Fibroblast of skin of right quadriceps (primary cell): ENCODE measurements around the gene ELK4.

ENCODE experiments used
- DNase-seq: peaks from one replicate; pipeline ENCODE4 v3.0.0-alpha.2; 2013

ELK4 gene

DNA sequence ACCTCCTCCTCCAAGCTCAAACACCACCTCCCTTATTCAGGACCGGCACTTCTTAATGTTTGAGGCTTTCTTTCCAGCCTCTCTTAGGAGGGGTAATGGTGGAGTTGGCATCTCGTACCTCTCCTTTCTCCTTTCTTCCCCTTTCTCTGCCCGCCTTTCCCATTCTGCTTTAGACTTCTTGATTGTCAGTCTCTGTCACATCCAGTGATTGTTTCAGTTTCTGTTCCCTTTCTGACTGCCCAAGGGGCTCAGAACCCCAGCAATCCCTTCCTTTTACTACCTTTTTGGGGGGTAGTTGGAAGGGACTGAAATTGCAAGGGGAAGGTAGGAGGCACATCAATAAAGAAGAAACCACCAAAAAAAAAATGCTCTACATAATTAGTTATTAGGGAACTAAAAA lies 5.6 kb downstream of the ELK4 start:
- no peak for DNase-seq

DNA sequence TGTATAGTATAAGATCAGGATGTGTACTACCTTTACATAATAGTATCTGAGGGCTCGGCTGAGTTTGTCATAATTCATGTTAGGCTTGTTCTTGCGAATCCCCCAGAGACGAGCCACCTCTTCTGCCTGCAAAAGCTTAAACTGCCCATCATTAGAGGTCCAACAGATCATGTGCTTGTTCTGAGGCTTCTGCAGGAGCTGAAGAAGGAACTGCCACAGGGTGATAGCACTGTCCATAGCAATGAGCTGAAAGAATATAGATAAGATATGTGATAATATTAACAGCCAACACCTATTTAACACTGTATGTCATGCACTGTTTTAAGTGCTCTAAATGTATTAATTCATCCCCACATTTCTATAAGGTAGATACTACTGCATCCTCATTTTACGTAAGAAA lies 8.2 kb downstream of the ELK4 start:
- no peak for DNase-seq

DNA sequence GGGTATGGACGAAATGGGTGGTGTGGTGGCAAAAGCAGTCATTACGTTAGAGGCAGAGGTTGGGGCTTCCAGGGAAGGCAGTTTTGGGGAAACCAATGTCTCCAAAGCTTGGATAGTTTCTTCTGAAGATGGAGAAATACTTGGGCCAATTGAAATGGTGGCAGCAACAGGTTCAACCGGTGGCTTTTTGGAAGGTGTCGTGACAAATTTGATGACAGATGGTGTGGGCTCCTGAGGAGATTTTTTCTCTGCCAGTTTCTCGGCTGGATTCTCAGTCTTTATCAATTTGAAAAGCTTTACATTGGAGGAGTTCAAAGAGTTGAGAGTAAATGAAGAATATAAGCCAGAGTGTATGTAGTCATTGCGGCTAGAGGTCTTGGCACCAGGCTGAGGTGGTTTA lies 11.5 kb downstream of the ELK4 start:
- no peak for DNase-seq

DNA sequence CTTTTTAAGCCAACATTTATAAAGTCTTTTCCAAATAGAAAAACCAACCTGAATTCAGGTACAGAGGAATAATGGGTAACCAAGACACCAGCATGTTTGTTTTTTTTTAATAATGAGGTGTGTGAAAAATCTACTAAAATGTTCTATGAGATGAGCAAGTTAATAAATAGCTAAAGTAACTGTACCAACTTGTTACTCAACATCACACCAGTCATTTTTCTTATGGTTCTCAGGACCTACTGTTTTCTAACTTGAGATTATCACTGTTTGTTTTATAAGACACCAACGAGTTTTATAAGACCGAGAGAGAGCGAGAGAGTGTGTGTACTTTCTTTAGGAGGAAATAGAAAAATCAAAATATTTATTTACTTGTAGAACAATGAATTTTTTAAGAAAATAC lies 12.4 kb downstream of the ELK4 start:
- no peak for DNase-seq

DNA sequence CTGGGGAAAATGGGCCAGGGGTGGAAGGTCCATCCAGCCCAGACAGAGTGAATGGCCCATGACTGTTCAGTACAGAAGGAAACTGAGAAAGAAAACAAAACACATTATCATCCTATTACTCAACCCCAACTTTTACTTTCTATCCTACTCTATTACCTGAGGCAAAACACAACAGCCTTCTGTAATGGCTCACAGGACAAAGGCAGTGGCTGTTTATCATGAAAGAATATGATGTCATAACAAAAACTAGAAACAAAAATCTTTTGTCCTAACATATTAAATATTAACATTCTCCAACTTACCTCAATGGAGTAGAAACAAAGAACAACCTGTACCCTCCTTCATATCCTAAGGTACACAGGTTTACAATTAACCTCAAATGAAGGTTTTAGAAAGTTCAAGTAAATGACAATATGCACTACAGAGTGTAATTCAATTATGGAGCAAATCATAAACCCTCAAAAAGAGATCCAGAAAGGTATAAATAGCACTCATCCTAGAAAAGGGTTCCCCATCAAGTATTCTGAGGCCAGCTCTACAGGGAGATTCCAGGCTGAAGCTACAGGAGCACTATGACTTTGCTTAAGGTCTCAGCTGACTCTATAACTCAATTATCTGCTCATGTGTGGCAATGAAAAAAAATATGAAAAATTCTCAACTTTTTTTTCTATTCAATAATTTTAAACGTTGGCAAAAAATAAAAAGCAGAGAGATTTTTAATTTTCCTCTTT lies 15.1 kb downstream of the ELK4 start:
- DNase-seq, result no peak

DNA sequence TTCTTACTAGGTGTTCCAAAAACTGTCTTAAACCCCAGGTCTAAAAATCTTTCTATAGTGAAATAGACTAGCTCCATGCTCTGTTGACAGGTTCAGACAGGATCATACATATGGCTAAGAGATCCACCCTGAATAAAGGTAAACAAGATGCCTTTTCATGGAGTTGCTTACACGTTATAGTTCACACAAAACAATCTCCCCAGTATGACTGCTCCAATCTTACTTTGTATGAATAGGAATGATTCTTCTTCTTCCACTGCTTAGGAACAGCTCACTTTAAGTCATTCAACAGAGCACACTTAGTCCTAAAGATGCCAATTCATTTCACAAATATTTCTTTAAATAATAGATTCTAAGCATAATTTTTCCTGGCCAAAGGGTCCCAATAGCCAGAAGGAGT lies 16.0 kb downstream of the ELK4 start:
- no peak for DNase-seq

DNA sequence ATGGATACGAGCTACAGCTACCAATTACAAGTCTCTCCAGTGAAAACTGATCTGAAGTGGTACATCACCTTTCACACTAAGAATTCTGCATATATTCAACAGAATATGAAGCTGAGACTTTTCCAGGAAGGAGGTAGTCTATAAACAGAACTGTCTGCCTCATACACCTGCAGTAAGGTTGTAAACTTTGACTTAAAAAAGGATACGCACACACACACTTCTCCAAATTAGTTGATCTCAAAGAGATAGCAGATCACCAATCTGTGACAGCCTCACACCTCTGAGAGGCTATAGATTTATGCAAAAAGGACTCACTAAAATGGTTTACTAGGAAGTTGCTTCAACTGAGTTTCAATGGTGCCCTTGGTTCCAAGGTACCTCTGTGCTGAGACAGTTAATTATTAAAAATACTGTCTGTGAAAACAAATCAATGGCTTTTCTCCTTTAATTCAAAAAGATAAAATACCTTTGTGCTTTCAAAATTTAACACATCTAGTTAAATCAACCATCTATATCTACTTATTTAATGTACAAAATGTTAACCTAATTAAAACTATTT lies 17.9 kb downstream of the ELK4 start:
- no peak for DNase-seq

DNA sequence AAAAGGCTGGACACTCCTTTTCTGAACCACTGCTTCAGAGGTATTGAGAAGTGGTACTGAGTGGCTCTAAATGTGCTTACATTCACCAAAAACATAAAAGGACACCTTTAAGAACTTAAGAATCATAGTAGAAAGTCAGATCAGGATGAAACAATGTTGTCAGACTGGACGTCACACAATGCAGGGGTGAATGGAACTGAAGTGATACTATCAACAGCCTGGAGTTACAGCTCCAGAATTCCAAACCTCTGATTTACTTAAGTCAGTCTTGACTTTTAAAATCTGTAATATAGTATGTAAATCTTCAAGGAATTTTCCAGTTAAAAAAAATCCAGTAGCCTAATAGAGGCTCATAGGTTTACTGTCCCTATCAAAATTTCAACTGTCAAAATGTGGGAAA lies 19.3 kb downstream of the ELK4 start:
- no peak for DNase-seq

DNA sequence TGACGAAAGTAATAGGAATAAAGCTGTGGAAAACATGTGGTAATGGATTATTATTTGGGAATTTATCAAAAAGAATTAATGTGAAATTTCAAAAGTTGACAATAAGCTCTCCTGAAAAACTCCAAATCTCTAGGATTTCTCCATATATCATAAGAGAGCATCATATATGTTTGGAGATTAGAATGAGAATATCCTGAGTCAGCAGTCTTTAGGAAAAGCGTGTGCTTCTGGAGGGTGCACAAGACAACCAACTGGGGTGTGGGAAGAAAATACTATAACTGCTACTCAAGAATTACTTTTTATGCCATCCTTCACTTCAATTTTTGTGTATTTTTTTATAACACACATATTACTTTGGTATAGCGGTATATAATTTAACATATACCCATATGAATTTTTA lies 19.7 kb downstream of the ELK4 start:
- no peak for DNase-seq

DNA sequence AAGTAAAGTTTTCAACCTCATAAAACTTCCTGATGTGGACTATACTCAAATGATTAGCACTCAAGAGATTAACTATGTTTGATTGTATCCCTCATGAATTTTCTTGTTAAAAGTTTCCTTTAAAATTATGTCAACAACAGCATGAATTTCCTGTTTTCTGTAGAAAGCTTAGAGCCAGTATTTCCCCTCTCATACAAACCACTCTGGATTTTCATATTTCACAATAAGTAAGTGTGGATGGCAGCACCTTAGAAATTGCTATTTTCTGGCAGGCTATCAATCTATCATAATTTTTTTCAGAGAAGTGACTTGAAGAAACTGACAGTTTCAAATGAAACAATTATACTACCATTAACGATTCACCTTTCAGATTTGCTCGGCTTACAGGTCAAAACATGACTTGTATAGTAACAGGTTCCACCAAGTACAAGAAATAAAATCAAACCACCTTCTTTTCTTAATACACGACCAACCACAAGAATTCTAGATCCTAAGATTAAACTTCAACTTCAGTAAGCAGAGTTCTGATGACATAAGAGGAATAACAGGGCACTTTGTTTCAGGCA lies 20.8 kb downstream of the ELK4 start:
- no peak for DNase-seq

DNA sequence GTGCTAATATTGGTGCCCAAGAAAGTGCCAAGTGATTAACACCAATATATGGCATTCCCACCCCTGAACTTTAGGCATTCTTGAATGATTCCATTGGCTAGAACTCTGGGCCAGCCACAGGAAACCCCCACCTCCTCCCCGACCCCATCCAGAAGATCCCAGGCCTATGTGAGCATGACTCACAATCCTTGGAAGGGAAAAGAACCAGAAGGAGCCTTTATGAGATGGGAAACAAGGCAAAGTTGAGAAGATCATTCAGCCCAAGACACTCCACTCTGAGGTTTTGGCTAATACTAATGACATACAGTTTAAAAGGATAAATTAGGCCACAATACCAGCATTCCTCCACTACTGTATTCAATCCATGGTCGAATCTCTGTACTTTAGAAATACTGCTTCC lies 21.8 kb downstream of the ELK4 start:
- peak; percentile 41 for DNase-seq

DNA sequence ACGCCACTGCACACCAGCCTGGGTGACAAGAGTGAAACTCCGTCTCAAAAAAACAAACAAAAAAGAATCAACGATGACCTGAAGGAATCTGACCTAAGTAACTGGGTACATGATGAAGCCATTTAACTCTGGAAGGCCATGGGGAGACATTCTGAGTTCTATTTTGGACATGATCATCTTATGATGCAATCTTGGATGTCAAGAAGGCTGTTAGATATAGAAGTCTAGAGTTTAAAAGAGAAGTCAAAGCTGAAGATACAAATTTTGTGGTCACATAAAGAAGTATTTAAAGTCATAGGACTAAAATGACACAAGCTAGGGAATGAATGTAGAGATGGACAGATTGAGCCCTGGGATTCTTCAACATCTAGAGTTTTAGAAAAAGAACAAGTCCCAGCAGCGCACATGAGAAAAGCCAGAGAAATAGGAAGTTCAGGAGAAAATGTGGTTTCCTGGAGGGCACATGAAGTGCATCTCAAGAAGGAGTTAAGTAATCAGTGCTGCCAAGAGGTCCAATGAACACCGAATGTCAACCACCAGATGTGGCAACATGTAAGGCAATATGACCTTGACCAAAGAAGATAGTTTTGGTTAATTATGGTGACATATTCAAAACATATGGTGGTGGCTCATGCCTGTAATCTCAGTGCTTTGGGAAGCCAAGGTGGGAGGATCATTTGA lies 26.8 kb downstream of the ELK4 start:
- DNase-seq, result no peak

DNA sequence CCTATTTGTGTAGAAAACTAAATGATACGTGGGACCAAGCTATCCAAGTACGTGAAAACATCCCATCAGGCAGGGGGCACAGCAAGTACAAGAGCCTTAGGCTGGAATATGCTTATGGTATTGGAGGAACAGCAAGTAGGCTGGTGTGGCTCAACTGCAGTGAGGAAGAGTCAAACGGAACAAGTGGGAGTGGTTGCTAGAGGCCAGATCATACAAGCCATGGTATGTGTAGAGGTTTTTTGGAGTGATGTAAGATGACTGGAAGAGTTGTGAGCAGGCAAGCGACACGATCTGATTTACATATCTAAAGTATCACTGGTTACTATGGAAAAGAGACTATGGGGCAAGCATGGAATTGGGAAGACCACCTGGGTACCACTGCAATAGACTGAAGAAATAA lies 27.8 kb downstream of the ELK4 start:
- no peak for DNase-seq

DNA sequence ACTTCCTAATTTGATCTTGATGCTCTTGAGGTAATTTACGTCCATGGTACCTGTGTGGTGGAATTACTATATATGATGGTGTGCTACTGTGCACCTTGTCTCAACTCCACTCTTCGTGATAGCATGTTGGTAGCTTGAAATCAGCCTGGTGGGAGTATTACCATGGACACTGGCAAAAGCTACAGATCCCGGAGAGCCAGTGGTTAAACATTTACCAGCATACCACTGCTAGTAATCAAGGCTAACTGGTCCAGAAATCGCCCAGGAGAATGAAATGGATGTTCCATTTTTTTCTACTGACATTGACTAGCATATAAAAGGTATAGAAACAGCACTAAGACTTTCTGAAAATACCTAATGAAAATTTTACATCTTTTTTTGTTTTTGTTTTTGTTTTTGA lies 30.6 kb downstream of the ELK4 start:
- DNase-seq, result no peak

DNA sequence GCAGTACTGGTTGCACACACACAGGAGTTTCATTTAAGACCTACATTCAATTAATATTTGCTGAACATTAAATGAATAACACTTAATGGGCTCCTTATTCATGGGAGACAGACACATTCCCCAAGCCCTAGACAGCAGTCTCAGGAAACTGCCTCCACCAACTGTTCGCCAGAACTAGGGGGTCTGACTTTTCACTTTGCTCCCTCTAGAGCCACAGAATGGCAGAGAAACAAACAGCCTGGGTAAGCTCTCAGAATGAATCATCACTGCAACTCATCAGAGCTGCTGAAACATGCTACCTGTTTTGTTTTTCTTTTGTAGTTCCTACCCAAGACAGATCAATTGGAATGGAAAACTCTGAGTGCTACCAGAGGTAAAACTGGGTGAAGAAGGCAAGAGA lies 31.7 kb downstream of the ELK4 start:
- peak; percentile 48 for DNase-seq

DNA sequence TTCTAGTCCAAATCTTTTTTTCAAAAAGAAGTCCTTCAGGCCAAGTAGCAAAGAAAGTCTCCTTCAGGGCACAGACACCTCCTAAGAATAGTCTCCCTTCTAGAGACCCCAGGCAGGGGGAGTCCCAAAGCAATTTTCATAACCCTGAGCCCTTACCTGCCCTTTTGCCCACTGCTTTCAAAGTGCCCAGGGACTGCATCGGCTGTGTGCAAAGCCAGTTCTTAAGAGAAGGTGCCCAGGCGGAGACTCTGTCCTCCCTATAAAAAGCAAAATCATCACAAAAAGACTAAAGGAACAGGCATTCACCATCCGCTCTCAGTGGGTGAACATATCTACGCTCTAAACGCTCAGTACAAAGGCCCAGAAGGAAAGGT lies 32.2 kb downstream of the ELK4 start:
- no peak for DNase-seq

DNA sequence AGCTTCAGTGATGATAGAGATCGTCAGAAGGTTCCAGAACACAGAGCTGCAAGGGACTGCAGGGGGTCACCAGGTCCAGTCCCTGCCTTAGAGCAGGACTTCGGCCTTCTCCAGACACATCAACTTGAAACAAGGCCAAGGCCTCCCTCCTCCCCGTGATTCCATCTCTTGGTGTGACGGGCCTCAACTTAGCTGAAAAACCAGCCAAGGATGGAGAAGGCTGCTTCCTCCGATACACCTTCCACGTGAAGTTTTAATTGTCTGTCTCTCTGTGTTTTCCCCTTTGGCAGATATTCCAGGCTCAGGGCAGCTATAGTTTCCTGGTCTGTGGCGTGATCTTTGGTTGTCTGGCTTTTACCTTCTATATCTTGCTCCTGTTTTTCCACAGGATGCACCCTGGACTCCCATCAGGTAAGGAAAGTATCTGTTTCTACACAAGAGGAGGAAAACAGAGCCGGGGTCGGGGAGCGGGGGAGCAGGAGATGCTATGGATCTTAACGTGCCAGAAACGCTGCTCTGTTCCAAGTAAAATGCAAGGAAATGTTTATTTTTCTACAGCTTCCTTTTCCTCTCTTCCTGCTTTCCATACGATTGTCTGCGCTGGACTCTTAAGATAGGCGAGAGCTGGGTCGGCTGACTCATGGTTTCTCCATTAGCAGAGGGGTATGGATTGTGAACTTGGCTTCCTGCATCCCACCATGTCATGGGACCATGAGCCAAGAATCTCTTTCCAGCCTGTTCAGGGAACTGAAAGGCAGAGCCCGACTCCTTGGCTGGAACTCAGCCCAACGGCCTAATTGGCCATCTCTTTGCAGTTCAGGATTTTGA lies 32.8 kb downstream of the ELK4 start:
- peak; percentile 83 for DNase-seq

DNA sequence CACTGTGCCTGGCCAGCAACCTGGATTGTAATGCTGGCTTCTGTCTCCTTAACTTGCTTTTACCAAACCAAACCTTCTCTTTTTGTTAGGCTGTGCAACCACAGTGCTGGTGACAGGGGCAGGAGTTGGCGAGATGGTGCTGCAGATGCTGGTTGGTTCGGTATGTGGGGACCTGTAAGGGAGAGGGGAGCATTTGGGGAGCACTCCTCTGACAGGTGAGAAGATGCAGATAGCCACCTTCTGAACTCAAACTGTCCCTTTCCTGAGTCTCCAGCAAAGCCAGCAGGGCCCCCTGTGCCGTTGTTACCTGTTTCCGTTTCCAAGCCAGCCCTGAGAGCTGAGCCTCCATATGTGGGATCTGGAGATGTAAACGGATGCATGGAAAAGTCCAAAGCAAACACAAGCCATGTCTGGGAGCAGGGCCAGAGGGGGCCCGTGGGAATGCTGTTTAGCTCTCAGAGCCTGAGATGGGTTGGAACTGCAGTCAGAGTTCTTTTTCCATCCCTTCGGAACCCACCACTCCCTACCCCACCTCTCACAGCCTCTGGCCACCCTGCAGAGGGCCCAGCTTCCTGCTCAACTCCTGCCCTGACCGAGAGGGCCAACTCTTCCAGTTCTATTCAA lies 34.0 kb downstream of the ELK4 start:
- DNase-seq, result peak; percentile 45

DNA sequence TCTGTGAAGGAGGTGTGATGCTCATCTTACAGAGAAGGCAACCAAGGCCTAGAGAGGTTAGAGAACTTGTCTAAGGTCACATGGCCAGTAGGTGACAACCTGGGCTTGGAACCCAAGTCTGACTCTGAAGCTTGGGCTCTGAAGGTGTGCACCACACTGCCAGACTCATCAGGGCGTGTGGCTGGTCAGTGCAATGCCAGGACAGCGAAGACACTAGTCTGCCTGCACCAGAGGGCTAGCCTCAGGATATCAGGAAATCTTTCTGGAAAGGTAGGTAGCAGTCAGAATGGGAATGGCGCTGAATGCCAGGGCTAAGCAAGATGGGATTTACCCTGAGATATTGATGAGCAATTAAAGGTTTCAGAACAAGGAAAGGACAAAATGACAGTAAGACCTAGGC lies 34.9 kb downstream of the ELK4 start:
- no peak for DNase-seq

DNA sequence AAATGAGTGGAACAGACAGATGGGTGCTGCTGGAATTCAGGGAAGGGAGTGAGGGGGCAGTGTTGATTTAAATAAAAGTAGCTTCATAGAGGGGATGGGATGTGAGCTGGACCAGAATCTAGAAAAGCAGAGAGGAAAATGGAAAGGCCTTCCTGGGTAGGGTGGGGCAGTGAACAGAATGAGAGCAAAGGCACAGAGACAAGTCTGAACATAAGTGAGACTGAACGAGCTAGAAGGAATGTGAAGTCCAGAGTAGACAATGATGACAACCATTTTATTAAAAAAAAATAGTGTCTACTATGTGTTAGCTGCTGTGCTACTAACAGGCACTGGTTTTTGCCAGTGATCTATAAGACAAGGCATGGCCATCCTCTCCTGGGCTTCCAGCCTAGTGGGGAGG lies 36.0 kb downstream of the ELK4 start:
- DNase-seq, result no peak

DNA sequence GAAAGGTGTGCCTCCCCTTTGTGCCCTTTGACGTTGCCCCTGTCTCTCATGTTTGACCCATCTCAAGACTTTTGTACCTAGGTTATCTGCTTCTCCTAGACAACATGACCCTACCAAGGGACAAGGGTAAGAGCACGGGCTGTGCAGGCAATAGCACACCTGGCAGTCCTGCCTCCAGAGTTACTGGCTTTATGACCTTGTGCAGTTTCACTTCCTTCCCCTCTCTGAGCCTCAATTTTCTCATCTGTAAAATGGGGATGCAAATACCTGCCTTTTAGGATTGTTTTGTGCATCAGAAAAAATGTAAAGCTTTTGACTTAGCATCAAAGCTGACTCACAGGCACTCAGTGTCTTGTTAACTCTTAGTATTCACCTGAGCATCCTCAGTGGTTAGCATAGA lies 36.4 kb downstream of the ELK4 start:
- no peak for DNase-seq

DNA sequence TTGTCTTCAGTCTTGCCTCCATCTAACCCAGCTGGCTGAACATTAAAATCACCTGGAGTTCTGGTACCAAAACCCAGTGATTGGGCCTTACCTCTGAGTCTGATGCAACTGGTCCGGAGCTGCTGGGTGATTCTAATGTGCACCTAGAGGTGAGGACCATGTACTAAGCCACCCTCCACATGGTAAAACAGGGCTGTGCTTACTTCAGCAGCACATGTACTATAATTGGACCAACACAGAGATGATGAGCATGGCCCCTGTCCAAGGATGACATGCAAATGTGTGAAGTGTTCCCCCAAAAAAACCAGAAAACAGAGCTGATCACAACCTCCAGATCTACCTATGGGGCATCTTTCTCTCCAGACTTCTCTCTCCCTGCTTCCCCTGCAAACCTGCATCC lies 37.0 kb downstream of the ELK4 start:
- DNase-seq, result no peak

DNA sequence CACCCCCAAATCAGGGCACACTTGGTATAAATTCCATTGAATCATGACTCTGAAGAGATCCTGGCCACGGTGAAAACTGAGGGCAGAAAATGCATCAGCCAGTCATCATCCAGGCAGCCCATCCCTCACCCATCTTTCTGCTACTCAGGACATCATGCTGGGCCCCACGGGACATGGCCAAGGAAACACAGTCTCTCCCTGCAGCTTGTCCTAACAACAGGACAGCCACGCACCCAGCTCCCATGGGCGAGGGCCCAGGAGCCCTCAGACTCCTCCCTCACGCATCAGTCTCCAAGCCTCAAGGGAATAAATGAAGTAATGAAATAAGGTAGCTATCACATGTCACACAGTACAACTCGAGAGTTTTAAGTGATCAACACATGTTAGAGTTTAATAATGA lies 37.8 kb downstream of the ELK4 start:
- DNase-seq, result no peak
